Astrocyte (in vitro differentiated cells and primary cell): ENCODE data around the gene INPP5A. TPM values are rescaled to one million over a fixed set of nuclear protein-coding genes. Genes with fewer than 3 reads are reported as not detected.
A peak's percentile ranks its signal among the peaks of the same experiment; 100 is the strongest.

Experiments used
- DNase-seq: peaks from one replicate; pipeline ENCODE4 v3.0.0-alpha.2; 2010; ENCODE audit warnings: low read depth
- FAIRE-seq: peaks from 2 replicates; lab custom pipeline; 2011; peaks lifted over from hg19 to GRCh38; lab: Jason Lieb, UNC
- H2AFZ ChIP-seq: 2 replicates; pipeline ENCODE4 v1.6.0; 2012; ENCODE audit warnings: low read depth, low read length, inconsistent platforms
- H3K27ac ChIP-seq: 2 replicates; pipeline ENCODE4 v1.5.1; 2011; ENCODE audit warnings: low read depth, low read length, inconsistent platforms
- H3K27me3 ChIP-seq: 2 replicates; pipeline ENCODE4 v1.6.0; 2011; ENCODE audit warnings: low read length, inconsistent platforms; ENCODE audit not compliant: insufficient read depth
- H3K36me3 ChIP-seq: 2 replicates; pipeline ENCODE4 v1.5.1; 2011; ENCODE audit warnings: low read length, inconsistent platforms; ENCODE audit not compliant: insufficient read depth
- H3K4me1 ChIP-seq: 2 replicates; pipeline ENCODE4 v1.5.1; 2011; ENCODE audit warnings: low read length, inconsistent platforms; ENCODE audit not compliant: insufficient read depth
- H3K4me2 ChIP-seq: 2 replicates; pipeline ENCODE4 v1.6.0; 2012; ENCODE audit warnings: low read length, inconsistent platforms
- H3K4me3 ChIP-seq: 2 replicates; pipeline ENCODE4 v1.5.1; 2011; ENCODE audit warnings: low read depth, mild to moderate bottlenecking, low read length, inconsistent platforms; ENCODE audit not compliant: insufficient read depth
- H3K79me2 ChIP-seq: 2 replicates; pipeline ENCODE4 v1.6.0; 2012; ENCODE audit warnings: mild to moderate bottlenecking, low read length, inconsistent platforms; ENCODE audit not compliant: insufficient read depth
- H3K9ac ChIP-seq: 2 replicates; pipeline ENCODE4 v1.6.0; 2012; ENCODE audit warnings: mild to moderate bottlenecking, low read length, inconsistent platforms
- H3K9me3 ChIP-seq: 2 replicates; pipeline ENCODE4 v1.5.1; 2012; ENCODE audit warnings: low read depth, mild to moderate bottlenecking, low read length, inconsistent platforms; ENCODE audit not compliant: insufficient read depth
- H4K20me1 ChIP-seq: 2 replicates; pipeline ENCODE4 v1.6.0; 2012; ENCODE audit warnings: low read length, inconsistent platforms; ENCODE audit not compliant: insufficient read depth
- H3K27ac Mint-ChIP-seq: one replicate; pipeline ENCODE4 v1.8.0; 2021; ENCODE audit warnings: mild to moderate bottlenecking, mixed read lengths; ENCODE audit not compliant: unreplicated experiment
- H3K27me3 Mint-ChIP-seq: one replicate; pipeline ENCODE4 v1.8.0; 2021; ENCODE audit warnings: low read depth, mixed read lengths; ENCODE audit not compliant: unreplicated experiment
- H3K36me3 Mint-ChIP-seq: one replicate; pipeline ENCODE4 v1.8.0; 2021; ENCODE audit warnings: low read depth, mixed read lengths; ENCODE audit not compliant: unreplicated experiment
- H3K4me1 Mint-ChIP-seq: one replicate; pipeline ENCODE4 v1.8.0; 2021; ENCODE audit warnings: low read depth, mixed read lengths; ENCODE audit not compliant: unreplicated experiment
- H3K4me3 Mint-ChIP-seq: one replicate; pipeline ENCODE4 v1.8.0; 2021; ENCODE audit warnings: mild to moderate bottlenecking, moderate library complexity, mixed read lengths; ENCODE audit not compliant: unreplicated experiment
- H3K9me3 Mint-ChIP-seq: one replicate; pipeline ENCODE4 v1.8.0; 2021; ENCODE audit warnings: mild to moderate bottlenecking, mixed read lengths; ENCODE audit not compliant: unreplicated experiment
- EZH2 ChIP-seq: IDR thresholded peaks from 2 replicates; pipeline ENCODE4 v1.6.1; 2012; ENCODE audit warnings: mild to moderate bottlenecking, low read length, inconsistent platforms; ENCODE audit not compliant: insufficient read depth
- total RNA-seq: library from RNA; stranded (reverse); gene quantifications from 2 replicates; pipeline ENCODE4 v1.2.1, GENCODE V29; 2021
- TF ChIP-seq, protein P1 (sequence below): IDR thresholded peaks from 2 replicates; pipeline ENCODE4 v1.5.1; 2011; ENCODE audit warnings: low read depth, mild to moderate bottlenecking, inconsistent platforms, low read length, moderate library complexity; ENCODE audit not compliant: insufficient read depth

INPP5A gene
- total RNA-seq, 1 donor from 2014 or later, result 39.1 TPM

DNA sequence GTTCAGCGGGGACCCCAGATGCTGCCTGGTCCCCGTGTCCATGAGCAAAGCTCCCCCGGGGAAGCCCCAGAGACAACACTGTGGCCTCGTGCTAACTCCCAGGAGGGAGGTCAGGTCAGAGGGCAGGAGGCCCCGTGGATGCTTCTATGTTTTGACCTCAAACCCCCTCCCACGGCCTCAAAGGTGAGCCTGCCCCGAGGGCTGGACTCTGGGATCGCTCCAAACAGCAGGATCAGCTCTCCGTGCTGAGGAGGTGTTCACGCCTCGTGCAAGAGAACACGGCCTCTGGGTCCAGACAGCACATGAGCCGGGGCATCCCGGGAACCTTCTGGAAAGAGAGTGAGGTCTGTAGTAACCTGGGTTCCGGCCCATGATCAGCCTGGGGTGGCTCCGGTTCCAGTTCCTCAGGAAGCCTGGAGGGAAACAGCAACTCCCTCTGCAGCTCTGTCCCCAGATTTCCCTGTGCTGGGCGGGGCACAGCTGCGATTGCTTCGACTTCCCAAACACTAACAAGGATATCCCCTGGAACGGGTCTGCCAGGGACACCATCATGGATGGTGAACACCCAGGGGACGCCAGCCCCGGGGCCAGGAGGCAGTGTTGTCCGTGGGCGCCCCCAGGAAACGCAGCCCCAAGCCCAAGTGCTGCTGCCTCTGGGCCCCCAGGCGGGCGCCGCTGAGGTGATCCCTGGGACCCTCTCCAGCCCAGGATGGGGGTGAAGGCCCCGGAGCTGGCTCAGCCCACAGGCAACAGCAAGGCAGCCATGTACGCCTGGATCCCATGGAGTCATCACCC, 18.0 kb upstream of the INPP5A start:
- no peaks in the 10 kb centered on the region for H3K36me3 ChIP-seq
- FAIRE-seq (no peak), DNase-seq (no peak)
- no peaks in the 10 kb centered on the region for H3K27me3 ChIP-seq
- H3K27ac ChIP-seq, result no peak overlapping the region
- no peak overlapping the region for H3K27ac Mint-ChIP-seq
- H2AFZ ChIP-seq, result no peak overlapping the region
- no peak overlapping the region for H3K9ac ChIP-seq
- H3K9me3 ChIP-seq, result no peaks in the 10 kb centered on the region
- peaks cover 20% of the 10 kb centered on the region for H3K4me1 Mint-ChIP-seq
- H3K4me2 ChIP-seq, result no peak overlapping the region
- peaks cover 50% of the 10 kb centered on the region for H3K4me1 ChIP-seq
- H3K27me3 Mint-ChIP-seq, result peaks cover 41% of the 10 kb centered on the region
- TF ChIP-seq EZH2, result no peak
- TF ChIP-seq, protein P1, sequence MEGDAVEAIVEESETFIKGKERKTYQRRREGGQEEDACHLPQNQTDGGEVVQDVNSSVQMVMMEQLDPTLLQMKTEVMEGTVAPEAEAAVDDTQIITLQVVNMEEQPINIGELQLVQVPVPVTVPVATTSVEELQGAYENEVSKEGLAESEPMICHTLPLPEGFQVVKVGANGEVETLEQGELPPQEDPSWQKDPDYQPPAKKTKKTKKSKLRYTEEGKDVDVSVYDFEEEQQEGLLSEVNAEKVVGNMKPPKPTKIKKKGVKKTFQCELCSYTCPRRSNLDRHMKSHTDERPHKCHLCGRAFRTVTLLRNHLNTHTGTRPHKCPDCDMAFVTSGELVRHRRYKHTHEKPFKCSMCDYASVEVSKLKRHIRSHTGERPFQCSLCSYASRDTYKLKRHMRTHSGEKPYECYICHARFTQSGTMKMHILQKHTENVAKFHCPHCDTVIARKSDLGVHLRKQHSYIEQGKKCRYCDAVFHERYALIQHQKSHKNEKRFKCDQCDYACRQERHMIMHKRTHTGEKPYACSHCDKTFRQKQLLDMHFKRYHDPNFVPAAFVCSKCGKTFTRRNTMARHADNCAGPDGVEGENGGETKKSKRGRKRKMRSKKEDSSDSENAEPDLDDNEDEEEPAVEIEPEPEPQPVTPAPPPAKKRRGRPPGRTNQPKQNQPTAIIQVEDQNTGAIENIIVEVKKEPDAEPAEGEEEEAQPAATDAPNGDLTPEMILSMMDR, result no peak
- H3K36me3 Mint-ChIP-seq, result peaks cover 2% of the 10 kb centered on the region
- H4K20me1 ChIP-seq, result no peaks in the 10 kb centered on the region
- no peak overlapping the region for H3K4me3 Mint-ChIP-seq
- peaks cover 2% of the 10 kb centered on the region for H3K9me3 Mint-ChIP-seq
- no peaks in the 10 kb centered on the region for H3K79me2 ChIP-seq
- no peak overlapping the region for H3K4me3 ChIP-seq

DNA sequence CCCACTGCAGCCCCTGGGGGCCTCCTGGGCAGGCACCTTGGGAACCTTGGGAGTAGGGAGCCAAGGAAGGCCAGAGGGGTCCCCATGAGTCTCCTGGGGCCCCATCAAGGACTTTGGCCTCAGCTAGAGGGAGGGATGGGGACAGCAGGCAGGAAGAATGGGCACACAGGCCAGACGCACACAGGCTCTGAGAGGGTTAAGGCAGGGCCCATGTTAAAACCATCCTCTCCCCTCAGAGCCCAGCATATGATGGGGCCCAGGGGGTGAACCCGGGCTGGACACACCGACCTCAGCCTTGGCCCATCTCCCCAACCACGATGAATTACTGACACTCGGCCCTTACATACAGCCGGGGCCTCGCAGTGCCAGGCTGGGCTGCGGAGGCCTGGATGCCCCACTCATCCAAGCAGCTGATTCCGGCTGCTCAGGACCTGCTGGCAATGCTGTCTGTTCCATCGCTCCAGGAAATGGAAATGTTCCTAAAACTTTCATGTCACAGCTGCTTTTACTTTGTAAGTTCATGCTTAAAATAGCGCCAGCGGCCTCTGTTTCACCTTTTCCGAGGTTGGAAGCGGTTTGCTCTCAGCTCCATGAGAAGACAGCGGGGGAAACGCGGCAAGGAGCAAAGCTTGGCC, 17.3 kb upstream of the INPP5A start:
- Histone ChIP-seq H3K27me3 (no peaks in the 10 kb centered on the region), H3K9me3 (no peaks in the 10 kb centered on the region), H3K36me3 (no peaks in the 10 kb centered on the region), H3K79me2 (no peaks in the 10 kb centered on the region), H2AFZ (peak overlapping the region; percentile 8), H3K4me3 (no peak overlapping the region), H3K9ac (peak overlapping the region; percentile 0), H3K4me1 (peaks cover 50% of the 10 kb centered on the region), H3K27ac (no peak overlapping the region), H3K4me2 (peak overlapping the region; percentile 8), H4K20me1 (no peaks in the 10 kb centered on the region)
- Mint-ChIP-seq H3K27ac (no peak overlapping the region), H3K4me3 (no peak overlapping the region), H3K36me3 (peaks cover 2% of the 10 kb centered on the region), H3K9me3 (peaks cover 2% of the 10 kb centered on the region), H3K27me3 (peaks cover 45% of the 10 kb centered on the region), H3K4me1 (peaks cover 20% of the 10 kb centered on the region)
- TF ChIP-seq, protein P1, result no peak
- no peak for TF ChIP-seq EZH2
- DNase-seq, result peak; percentile 73
- no peak for FAIRE-seq
